IPS DF 4.7 (cell line): ENCODE measurements around the gene ANKH.

Experiments used
- DNase-seq: peaks from one replicate; pipeline ENCODE4 v3.0.0-alpha.2; 2013; ENCODE audit warnings: low spot score; ENCODE audit errors: extremely low read depth

The ANKH gene

DNA sequence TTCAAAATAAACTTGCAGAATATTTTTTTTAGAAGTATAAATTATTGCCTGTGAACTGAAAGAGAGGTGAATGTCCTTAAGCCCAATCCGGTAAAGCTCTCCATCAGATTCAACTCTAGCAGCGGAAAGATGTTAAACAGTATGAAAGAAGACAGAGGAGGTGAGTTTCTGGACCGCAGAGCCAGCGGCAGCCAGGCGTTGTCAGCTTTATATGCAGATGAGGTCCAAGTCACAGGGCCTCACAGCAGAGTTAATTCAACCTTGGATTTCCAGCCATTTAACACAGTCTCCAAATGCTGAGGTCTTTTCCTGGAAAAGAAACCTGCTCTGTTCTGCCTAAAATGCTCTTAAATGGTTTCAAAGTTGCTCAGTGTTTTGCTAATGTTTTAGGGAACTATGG is 131.6 kb downstream of the ANKH start:
- DNase-seq, result no peak

GRCh38 chr5:14739538-14739937 is 132.0 kb downstream of the ANKH start:
- no peak for DNase-seq

DNA sequence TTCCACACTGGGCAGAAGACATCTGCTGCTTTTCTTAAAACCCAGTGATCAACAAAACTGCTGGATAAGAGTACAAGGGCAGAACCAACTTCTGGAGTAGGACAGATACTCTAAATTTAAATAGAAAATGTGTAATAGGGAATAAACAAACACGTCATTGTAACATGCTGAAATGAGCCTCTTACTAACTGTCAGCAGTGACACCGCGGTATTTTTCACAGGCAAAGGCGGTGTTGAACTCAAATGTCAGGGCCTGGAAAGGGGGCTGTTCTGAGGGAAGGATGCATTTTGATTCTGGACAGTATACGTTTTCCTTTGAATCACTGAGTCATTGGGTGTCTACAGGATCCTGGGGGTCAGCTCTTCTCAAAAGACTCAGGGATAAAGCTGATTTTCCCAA is 133.5 kb downstream of the ANKH start:
- DNase-seq, result no peak

DNA sequence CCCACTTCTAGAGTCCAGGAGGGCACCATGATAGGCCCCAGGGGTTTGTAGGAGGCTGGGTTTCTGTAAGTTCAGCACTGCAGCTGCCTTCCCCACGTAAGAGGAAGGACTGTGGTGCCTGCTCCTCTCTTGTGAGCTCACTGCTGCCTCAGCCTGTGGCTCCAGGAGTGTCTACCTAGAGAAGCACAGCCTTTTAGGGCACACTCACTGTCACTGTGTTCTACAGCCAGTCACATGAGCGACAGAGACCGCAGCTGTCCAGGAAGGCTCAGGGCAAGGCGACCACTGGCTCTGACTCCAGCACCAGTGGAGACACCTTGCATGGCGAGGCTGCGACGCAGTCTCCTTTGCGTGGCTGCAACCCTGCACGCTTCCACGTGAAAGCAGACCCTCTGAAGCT is 134.3 kb downstream of the ANKH start:
- no peak for DNase-seq

DNA sequence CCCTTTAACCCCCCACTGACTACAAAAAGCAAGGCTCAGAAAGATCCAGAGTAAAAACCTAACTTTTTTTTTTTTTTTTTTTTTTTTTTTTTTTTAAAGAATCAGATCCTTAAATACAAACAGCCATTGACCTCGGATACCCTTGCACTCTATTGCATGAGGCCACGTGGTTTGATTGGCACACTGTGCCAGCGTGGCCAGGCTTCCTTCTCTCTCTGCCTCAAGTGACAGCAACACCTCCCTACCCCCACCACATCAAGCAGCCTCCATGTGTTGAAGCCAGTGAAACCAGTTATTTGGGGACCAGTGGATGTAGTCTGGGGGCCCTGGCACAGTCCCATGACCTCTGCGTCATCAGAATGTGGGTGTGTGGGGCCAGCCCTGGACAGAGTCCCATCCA is 135.6 kb downstream of the ANKH start:
- DNase-seq, result no peak

- no peak for DNase-seq
Measured at GRCh38 chr5:14734396-14734795, 137.2 kb downstream of the ANKH start.

DNA sequence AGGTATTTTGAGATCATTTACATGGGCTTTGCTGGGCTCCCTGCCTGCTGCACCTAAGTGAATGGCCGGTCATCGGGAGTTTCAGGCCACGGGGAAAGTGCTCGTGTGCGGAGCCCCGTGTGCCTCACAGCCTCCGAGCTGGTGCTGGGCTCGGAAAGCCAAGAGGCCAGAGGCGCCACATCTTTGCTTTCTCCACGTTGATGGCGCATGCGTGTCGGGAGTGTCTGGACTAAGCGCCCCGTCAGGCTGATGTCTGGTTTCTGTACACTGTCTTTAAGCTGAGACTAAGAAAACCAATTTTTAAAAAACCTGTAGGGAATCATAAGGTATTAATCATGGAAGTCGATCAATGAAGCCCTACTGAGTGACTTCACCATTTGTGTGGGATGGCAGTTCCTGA is 137.9 kb downstream of the ANKH start:
- DNase-seq, result no peak

DNA sequence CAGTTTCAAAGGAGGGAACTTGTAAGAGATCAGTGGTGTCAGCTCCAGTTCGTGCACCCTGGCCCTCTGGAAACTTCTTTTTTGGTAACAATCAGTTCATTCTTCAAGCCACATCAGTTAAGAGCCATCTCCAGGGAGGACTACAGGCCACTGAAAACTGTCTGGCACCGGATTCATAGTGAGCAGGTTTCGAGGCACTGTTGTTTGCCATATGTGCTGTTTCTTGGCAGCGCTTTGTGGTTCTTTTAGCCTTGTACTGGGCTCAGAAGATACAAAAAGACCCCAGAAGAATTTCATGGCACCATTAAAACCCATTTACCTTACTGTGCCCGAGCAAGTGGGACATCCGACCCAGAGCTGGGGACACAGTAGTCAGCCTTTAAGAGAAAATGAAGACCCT is 138.6 kb downstream of the ANKH start:
- no peak for DNase-seq

DNA sequence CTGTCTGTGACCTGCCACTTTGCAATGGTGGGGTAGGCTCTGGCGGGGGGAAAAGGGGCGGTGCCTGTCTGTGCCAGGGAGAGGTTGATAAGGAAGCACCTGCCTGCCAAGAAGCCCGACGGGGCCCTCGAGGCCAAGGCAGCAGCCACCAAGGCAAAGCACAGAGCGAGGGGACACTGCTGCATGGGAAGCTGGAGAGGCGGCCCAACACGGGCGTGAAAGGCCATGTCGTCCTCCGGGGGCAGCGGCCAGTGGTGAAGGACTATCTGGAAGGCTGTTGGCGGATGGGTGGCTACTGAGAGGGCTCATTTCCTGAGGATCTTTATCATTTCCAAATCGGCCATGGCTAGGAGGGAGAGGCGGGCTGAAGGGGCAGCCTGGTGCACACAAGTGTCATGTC is 140.7 kb downstream of the ANKH start:
- no peak for DNase-seq

GRCh38 chr5:14730466-14730865 is 141.1 kb downstream of the ANKH start:
- no peak for DNase-seq

DNA sequence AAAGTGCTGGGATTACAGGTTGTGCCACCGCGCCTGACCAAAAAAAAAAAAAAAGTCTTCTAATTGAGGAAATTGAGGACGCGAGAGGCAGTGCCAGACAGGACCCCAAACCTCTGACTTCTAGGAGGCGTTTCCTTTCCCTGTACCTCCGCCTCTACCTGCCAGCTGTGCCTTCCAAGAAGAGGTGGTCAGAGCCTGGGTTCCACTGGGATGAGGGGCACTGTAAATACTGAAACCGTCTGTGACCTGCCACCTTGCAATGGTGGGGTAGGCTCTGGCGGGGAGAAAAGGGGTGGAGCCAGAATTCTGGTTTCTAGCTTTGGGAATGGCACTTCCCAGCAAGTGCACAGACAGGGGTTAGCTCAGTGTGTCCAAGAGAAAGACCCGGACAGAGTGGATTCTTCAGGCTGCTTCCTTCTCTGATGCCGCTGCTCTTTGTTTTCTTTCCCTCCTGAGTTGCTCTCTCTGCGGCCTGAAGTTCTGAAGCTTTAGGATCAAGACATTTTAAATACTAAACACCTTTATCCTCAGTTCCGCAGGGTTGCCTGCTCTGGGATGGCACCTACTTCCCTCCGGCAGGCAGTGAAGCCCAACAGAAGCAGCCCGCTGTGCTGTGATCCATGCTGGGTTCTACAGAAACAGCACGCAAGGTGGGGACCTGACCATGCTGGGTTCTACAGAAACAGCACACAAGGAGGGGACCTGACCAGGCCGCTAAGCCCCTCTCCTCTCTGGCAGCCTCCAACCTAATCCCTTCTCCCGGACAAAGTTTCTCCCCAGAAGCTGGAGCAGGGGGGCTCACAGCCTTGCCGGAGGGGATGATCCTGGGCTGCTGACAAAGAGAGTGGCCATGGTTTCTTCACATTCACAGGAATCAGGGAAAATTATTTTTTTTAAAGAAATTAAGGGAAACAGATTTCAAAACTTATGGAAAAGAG is 141.9 kb downstream of the ANKH start:
- DNase-seq, result no peak

DNA sequence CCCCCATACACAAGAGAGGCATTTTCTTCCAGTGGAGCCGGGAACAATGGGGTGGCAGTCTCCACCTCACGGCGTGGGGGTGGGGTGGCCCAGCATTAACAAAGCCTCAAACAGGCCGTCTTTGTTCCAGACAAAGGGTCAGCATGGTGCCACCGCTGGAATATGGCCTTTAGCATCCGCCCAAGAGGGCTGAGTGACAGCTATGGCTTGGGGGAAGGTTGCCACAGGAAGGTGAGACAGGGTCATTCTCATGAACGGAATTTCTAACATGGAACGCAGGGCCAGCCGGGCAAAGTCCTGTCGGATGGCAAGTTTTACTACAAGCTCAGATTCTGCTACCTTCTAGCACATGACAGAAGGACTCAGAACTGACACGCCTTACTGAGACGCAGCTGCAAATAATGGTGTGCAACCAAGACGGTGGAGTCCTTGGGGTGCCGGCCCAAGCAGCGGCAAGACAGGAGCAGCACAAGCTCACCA is 143.1 kb downstream of the ANKH start:
- DNase-seq, result peak; percentile 82

DNA sequence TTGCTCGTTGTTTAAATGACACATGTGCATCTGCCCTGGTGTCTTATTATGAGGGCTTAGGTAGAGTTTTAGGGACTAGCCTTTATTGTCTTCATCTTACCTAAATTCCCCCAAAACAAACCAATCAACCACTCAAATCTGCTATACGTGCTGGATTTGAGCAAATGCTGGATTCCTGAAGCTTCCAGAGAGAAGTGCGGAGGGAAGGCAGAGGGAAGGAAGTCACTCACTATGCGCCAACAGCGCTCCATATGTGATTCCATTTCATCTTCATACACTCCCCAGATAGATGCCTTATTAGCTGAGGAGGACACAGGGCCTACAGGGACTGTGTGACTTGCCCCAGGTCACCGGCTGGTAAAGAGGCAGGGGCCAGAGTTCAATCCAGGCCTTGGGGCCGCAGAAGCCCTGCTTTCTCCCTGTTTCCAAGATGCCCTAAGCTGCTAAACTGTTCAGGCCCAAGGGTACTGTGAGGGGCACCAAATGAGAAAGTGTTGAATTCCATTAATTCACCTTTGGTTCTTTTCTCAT is 143.6 kb downstream of the ANKH start:
- DNase-seq, result no peak

DNA sequence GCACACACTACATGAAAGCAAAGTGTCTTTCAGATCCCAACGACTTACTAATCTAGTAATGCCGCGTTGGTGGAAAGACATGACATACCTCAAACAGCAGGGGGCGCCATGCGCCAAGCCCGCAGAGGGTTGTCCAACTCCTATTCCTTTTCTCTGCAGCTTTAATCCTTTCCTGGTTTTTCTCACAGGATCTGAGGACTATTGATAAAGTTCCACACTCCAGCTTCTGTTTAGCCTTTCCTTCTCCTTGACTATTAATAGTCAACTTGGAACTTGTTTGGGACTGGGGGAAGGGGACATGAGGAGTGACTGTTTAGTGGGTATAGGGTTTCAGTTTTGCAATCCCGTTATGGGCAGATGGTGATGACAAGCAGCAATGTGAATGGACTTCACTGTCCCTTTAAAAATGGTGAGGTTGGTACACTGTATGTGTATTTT is 144.1 kb downstream of the ANKH start:
- no peak for DNase-seq

GRCh38 chr5:14726066-14726838 is 145.3 kb downstream of the ANKH start:
- no peak for DNase-seq

GRCh38 chr5:14724633-14725032 is 146.9 kb downstream of the ANKH start:
- no peak for DNase-seq

DNA sequence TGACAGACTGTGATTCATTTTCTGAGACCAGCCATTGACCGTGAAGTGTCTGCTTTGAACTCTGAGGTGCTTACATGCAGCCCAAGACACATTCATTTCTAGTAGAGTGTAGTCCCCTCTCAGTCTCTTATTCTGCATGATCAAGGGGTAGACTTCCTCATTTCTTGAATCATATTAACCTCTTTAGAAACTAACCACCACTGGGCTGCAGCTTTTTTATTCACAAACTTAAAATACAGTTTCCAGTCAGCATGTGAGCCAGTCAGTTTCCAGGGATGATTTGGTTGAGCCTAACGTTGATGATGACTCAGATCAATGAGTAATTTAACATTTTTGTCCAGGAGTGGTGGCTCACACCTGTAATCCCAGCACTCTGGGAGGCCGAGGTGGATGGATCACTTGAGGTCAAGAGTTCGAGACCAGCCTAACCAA is 147.9 kb downstream of the ANKH start:
- DNase-seq, result no peak

DNA sequence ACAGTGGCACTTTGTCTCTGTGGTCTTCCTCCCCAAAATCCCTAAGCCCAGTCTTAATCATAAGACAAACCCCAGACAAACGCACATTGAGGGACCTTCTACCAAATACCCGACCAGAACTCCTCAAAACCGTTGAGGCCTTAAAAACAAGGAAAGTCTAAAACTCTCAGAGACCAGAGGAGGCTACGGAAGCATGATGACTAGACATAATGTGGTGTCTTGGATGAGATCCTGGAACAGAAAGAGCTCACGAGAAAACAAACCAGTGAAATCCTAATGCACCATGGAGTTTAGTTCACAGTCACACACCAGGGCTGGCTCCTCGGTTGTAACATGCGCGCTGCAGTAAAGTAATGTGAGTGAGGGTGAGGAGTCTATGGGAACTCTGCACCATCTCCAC is 148.7 kb downstream of the ANKH start:
- no peak for DNase-seq

GRCh38 chr5:14721990-14722656 is 149.5 kb downstream of the ANKH start:
- DNase-seq, result no peak

- no peak for DNase-seq
Measured at GRCh38 chr5:14720236-14720923, 151.2 kb downstream of the ANKH start.

- no peak for DNase-seq
Measured at GRCh38 chr5:14718778-14719177, 152.8 kb downstream of the ANKH start.
